Aorta (tissue), 5 donors: ENCODE results near the gene ZNF277. TPM values are rescaled to one million over a fixed set of nuclear protein-coding genes. Genes with fewer than 3 reads are reported as not detected.
"Not testable (repeated sequence)": the region's sequence is repeated elsewhere in the genome, so short reads cannot be mapped to it uniquely, and the experiment has no call there.

Experiments used
- ATAC-seq: fragments of 200-7000 bp; cut with Tn5 transposase; one replicate; pipeline ENCODE4 v1.9.1; 2022; ENCODE audit warnings: moderate library complexity; ENCODE audit not compliant: low FRiP score
- DNase-seq, 2 donors: peaks; one replicate each; pipeline ENCODE4 v3.0.0-alpha.2; 2020
- H3K27ac ChIP-seq, 2 donors: one replicate each; pipeline ENCODE4 v1.5.1; 2013; ENCODE audit warnings: low read length in 2 of 2, mild to moderate bottlenecking in 2 of 2, moderate library complexity in 2 of 2, control low read depth in 1 of 2, inconsistent platforms in 1 of 2, low read depth in 1 of 2
- H3K27me3 ChIP-seq, 2 donors: one replicate each; pipeline ENCODE4 v1.6.1; 2013; ENCODE audit warnings: control low read depth in 1 of 2, low read length in 1 of 2, mild to moderate bottlenecking in 1 of 2, moderate library complexity in 1 of 2; ENCODE audit not compliant: insufficient read depth in 2 of 2, control insufficient read depth in 1 of 2
- H3K36me3 ChIP-seq, 2 donors: one replicate each; pipeline ENCODE4 v1.6.1; 2013; ENCODE audit warnings: control low read depth in 1 of 2, low read length in 1 of 2, mild to moderate bottlenecking in 1 of 2; ENCODE audit not compliant: insufficient read depth in 2 of 2, control insufficient read depth in 1 of 2
- H3K4me1 ChIP-seq, 2 donors: one replicate each; pipeline ENCODE4 v1.6.1; 2013; ENCODE audit warnings: low read length in 2 of 2, control low read depth in 1 of 2, mild to moderate bottlenecking in 1 of 2, moderate library complexity in 1 of 2; ENCODE audit not compliant: insufficient read depth in 2 of 2, control insufficient read depth in 1 of 2
- H3K4me3 ChIP-seq, 2 donors: one replicate each; pipeline ENCODE4 v1.5.1; 2013; ENCODE audit warnings: low read length in 2 of 2, control low read depth in 1 of 2, mild to moderate bottlenecking in 1 of 2
- H3K9me3 ChIP-seq: one replicate; pipeline ENCODE4 v1.6.1; 2013; ENCODE audit warnings: mild to moderate bottlenecking, low read length; ENCODE audit not compliant: control insufficient read depth
- WGBS, 2 donors: extraction: QIAGEN DNeasy Blood & Tissue Kit; methylation state at CpG; one replicate each; pipeline ENCODE4 v1.1.7; 2013; 5-methylcytosine and 5-hydroxymethylcytosine counted together
- intact Hi-C, 2 donors: fragments of 100-400 bp; cut with DNase I; formaldehyde crosslinking; loops; one replicate each; pipeline versions ENCODE4 v1.14.2 to v1.15.0; 2022
- polyA plus RNA-seq, 2 donors: library from polyadenylated mRNA; stranded (reverse); fragments of 200-250 nt; gene quantifications; one replicate each; pipeline ENCODE4 v1.2.3, GENCODE V29; 2013
- total RNA-seq, 2 donors: library from RNA; stranded (reverse); fragmentation: NEBNext Ultra II Directional; extraction: Animal tissue kit (Norgen Biotek cat#: 25700); gene quantifications; one replicate each; pipeline ENCODE4 v1.2.1, GENCODE V29; 2021
- donor health status: healthy with polysubstance abuse.
- donor health status: Bipolar disorder and iron deficiency.
- donor health status: DM: no; HTN: no; CAD: no.
- donor health status: DM: no; HTN: no; CAD: no.
- donor health status: DM: yes; HTN: yes; CAD: no.

Gene ZNF277
- total and polyA plus RNA-seq, 4 donors: 17.8 to 41.6 (median 21.0) TPM

DNA sequence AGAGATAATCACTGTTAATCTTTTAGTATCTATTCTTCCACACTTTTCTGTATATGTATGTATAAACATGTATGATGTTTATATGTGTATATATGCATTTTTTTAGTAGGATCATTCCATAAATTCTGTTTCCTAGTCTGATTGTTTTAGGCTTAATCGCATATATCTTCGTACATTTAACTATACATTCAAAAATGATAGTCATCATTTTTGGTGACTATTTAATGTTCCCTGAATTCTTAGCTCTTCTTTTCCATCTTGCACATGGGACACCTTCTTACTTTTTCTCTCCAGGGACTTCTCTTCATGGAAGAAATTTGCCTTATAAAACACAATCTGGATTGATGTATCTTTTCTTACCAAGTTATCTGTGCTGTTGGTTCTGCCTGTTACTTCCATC is 42.1 kb downstream of the ZNF277 start:
- no peak overlapping the region for H3K4me3 ChIP-seq
- DNase-seq (no peak), ATAC-seq (no peak)
- WGBS, 2 donors: 95 to 99% methylated on average over 2 of the region's 2 CpGs
- H3K27ac ChIP-seq: no peak overlapping the region
- H3K27me3 ChIP-seq: no peaks in the 10 kb centered on the region
- H3K4me1 ChIP-seq: no peaks in the 10 kb centered on the region
- intact Hi-C loops: no loop called here
- H3K36me3 ChIP-seq: no peaks in the 10 kb centered on the region
- H3K9me3 ChIP-seq: no peaks in the 10 kb centered on the region

DNA sequence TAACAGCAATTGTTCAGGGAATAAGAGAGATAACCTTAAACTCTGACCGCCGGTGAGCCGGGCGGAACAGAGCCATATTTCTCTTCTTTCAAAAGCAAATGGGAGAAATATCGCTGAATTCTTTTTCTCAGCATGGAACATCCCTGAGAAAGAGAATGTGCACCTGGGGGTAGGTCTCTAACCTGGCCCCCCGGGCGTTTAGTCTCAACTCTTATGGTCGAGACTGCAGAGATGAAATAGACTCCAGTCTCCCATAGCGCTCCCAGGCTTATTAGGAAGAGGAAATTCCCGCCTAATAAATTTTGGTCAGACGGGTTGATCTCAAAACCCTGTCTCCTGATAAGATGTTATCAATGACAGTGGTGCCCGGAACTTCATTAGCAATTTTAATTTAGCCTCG is 43.5 kb downstream of the ZNF277 start:
- H3K27ac ChIP-seq, H3K9me3 ChIP-seq, ATAC-seq, H3K36me3 ChIP-seq, H3K4me3 ChIP-seq, H3K27me3 ChIP-seq, H3K4me1 ChIP-seq, DNase-seq, intact Hi-C loops: not testable (repeated sequence)
- WGBS, 2 donors: 82 to 83% methylated on average over 13 of the region's 13 CpGs

DNA sequence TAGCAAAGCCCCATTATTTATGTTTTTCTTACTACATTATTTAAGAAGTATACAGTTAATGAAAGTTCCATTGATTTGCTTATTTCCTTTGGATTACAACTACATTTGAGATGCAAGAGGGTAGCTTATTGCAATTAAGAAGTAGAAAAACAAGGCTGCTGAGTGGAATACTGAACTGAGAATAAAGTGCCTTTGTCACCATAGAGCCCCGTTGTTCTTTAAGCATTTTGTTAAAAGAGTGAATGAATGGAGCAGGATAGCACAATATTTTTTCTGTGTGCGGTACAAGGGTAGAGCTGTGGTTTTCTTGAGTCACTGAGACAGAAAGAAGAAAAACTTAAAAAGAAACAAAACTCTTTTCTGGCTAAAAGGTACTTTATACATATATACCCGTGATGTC is 45.6 kb downstream of the ZNF277 start:
- H3K9me3 ChIP-seq: no peaks in the 10 kb centered on the region
- intact Hi-C loops: no loop called here
- no peak overlapping the region for H3K27ac ChIP-seq
- no peaks in the 10 kb centered on the region for H3K27me3 ChIP-seq
- no peaks in the 10 kb centered on the region for H3K36me3 ChIP-seq
- ATAC-seq (no peak), DNase-seq (no peak)
- H3K4me3 ChIP-seq: peak overlapping the region in 1 of 2 donors; percentile 10
- 41 to 45% methylated on average over 3 of the region's 3 CpGs for WGBS, 2 donors
- H3K4me1 ChIP-seq: peaks cover 0 to 2% of the 10 kb centered on the region in 2 donors

DNA sequence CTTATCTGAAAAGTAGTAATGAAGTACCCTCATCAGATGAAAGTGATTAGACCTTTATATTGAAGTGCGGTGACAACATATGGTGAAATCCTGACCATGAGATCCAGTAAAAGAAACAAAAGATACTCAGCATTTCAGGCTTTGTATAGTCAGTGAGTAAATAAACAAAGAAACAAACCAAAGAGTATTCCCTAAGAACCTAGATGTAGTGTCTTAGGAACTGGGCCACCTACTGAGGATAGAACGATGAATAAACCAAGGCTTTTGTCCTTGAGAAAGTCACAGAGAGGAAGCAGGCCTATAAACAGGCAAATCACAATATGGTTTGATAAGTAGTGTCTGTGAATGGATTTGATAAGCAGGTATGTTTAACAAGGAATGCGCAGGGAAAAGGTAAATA is 46.2 kb downstream of the ZNF277 start:
- intact Hi-C loops: no loop called here
- Histone ChIP-seq H3K27me3 (no peaks in the 10 kb centered on the region), H3K4me3 (no peak overlapping the region), H3K36me3 (no peaks in the 10 kb centered on the region), H3K4me1 (peaks cover 0 to 2% of the 10 kb centered on the region in 2 donors), H3K27ac (no peak overlapping the region), H3K9me3 (no peaks in the 10 kb centered on the region)
- ATAC-seq: no peak
- DNase-seq: no peak
- 97 to 98% methylated on average over 3 of the region's 3 CpGs for WGBS, 2 donors

DNA sequence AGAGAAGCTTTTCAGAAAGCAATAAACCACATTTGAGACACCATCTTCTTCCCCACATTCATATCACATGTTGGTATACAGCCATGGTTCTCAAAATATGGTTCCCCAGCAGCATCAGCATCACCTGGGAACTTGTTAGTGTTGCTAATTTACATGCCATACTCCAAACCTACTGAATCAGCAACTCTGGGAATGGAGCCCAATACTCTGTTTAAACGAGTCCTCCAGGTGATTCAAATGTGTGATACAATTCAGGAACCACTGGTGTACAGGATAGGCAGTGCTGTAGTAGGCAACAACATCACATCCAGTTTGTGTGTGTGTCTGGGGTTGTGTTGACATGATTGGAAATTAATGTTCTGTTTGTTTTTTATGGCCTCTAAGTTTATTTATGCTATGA is 47.7 kb downstream of the ZNF277 start:
- WGBS, 2 donors: 82 to 88% methylated on average over 1 of the region's 1 CpG
- H3K27me3 ChIP-seq: no peaks in the 10 kb centered on the region
- H3K4me3 ChIP-seq: no peak overlapping the region
- H3K27ac ChIP-seq: no peak overlapping the region
- no peaks in the 10 kb centered on the region for H3K9me3 ChIP-seq
- ATAC-seq: no peak
- no peaks in the 10 kb centered on the region for H3K36me3 ChIP-seq
- no peak for DNase-seq
- intact Hi-C loops: no loop called here
- H3K4me1 ChIP-seq: peaks cover 0 to 2% of the 10 kb centered on the region in 2 donors

DNA sequence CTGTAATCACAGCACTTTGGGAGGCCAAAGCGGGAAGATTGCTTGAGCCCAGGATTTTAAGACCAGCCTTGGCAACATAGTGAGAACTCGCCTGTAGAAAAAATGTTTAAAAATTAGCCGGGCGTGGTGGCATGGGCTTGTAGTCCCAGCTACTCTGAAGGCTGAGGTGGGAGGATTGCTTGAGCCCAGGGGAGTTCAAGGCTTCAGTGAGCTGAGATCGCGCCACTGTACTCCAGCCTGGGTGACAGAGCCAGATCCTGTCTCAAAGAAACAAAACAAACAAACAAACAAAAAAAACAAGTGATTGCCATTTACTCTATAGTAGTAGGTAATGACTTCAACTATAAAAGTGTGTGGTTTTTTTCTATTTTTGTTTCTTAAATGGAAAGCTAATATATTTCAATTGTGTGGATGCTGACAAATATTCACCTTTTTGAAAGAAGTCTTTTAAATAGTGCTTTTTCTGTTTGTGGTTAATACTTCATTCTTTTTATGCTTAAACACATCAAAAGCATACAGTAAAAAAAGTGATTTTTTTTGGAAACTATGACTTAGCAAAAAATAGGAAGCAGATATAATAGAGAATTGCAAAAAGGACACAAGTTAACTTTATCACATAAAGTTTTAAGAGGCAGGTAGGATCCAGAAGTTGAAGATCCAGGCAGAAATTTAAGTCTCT is 48.4 kb downstream of the ZNF277 start:
- 93% methylated on average over 6 of the region's 6 CpGs for WGBS, 2 donors
- ATAC-seq: no peak
- Histone ChIP-seq H3K4me3 (no peak overlapping the region), H3K4me1 (peaks cover 0 to 2% of the 10 kb centered on the region in 2 donors), H3K27me3 (no peaks in the 10 kb centered on the region), H3K36me3 (no peaks in the 10 kb centered on the region), H3K9me3 (no peaks in the 10 kb centered on the region), H3K27ac (no peak overlapping the region)
- DNase-seq: no peak
- intact Hi-C loops: no loop called here

DNA sequence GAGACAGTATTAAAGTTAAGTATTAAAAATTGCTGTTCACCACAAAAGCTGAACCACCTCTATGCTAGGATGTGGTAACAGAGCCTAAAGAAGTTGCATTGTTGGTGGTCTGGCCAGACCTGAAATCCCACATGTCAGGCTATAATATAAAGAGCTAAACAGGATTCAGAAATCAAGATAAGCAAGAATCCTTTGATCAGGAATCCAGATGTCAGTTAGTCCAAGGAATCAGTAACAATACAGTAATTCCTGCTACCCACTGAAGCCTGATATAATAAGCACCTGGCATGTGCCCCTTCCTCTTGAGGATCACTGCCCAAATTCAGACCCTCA is 48.9 kb downstream of the ZNF277 start:
- DNase-seq (no peak), ATAC-seq (no peak)
- Histone ChIP-seq H3K4me3 (no peak overlapping the region), H3K27ac (no peak overlapping the region), H3K4me1 (peaks cover 0 to 2% of the 10 kb centered on the region in 2 donors), H3K36me3 (no peaks in the 10 kb centered on the region), H3K9me3 (no peaks in the 10 kb centered on the region), H3K27me3 (no peaks in the 10 kb centered on the region)
- intact Hi-C loops: no loop called here

DNA sequence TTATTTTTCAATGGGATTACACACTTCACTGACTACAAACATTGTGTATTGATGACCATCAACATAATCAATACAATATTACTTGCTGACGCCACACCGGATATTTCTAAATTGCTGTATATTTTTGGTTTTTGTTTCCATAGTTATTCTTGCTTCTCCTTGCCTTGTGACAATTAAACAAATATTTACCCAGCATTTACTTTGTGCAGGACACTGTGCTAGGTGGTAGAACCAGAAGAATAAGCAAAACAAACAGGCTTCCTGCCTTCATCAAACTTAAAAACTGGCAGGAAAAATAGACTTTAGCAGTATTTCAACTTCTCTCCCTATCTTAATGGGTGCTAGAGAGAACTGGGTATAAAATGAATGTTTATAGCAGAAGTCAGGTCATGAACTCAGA is 50.6 kb downstream of the ZNF277 start:
- no peaks in the 10 kb centered on the region for H3K27me3 ChIP-seq
- 93 to 98% methylated on average over 2 of the region's 2 CpGs for WGBS, 2 donors
- intact Hi-C loops: no loop called here
- no peak overlapping the region for H3K27ac ChIP-seq
- no peak for ATAC-seq
- no peak overlapping the region for H3K4me3 ChIP-seq
- H3K9me3 ChIP-seq: no peaks in the 10 kb centered on the region
- no peaks in the 10 kb centered on the region for H3K36me3 ChIP-seq
- DNase-seq: no peak
- peaks cover 0 to 2% of the 10 kb centered on the region in 2 donors for H3K4me1 ChIP-seq

DNA sequence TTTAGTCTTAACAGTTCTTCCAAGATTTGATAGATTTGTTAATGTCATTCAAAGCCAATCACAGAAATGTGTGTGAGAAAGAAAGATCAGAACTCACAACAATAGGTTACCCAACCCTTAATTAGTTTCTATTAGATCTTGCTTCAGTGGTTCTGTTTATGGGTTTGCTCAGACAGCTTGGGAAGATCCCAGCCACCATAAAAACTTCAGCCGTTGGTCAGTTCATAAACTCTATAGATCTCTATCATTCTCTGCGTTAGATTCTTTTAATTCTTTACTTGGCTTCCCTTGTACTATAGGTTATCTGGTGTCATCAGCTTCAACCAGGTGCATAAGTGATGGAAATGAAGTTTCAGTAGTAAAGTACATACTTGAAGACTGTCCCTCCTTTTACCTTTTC is 54.4 kb downstream of the ZNF277 start:
- no peaks in the 10 kb centered on the region for H3K9me3 ChIP-seq
- intact Hi-C loops: no loop called here
- ATAC-seq (no peak), DNase-seq (no peak)
- no peak overlapping the region for H3K4me3 ChIP-seq
- no peaks in the 10 kb centered on the region for H3K27me3 ChIP-seq
- H3K4me1 ChIP-seq: peaks cover 0 to 2% of the 10 kb centered on the region in 2 donors
- H3K36me3 ChIP-seq: no peaks in the 10 kb centered on the region
- 98% methylated on average over 2 of the region's 2 CpGs for WGBS, 2 donors
- no peak overlapping the region for H3K27ac ChIP-seq
